Kidney epithelial cell (primary cell): ENCODE data around the gene BMP4. TPM values are rescaled to one million over a fixed set of nuclear protein-coding genes. Genes with fewer than 3 reads are reported as not detected.
"Not testable (repeated sequence)": the region's sequence is repeated elsewhere in the genome, so short reads cannot be mapped to it uniquely, and the experiment has no call there.

Experiments used
- DNase-seq: peaks from one replicate; pipeline ENCODE4 v3.0.0-alpha.2; 2010; ENCODE audit warnings: low read depth
- H3K27me3 ChIP-seq: 2 replicates; pipeline ENCODE4 v1.6.0; 2011; ENCODE audit warnings: low read length; ENCODE audit not compliant: control insufficient read depth, insufficient read depth
- H3K36me3 ChIP-seq: 2 replicates; pipeline ENCODE4 v1.5.1; 2011; ENCODE audit warnings: low read length; ENCODE audit not compliant: control insufficient read depth, insufficient read depth
- H3K4me3 ChIP-seq: 2 replicates; pipeline ENCODE4 v1.5.1; 2011; ENCODE audit warnings: low read depth, mild to moderate bottlenecking, control low read depth, low read length
- CTCF ChIP-seq: IDR thresholded peaks from 2 replicates; pipeline ENCODE4 v1.5.1; 2011; ENCODE audit warnings: mild to moderate bottlenecking, moderate library complexity, low read length, control low read depth, inconsistent platforms; ENCODE audit not compliant: insufficient read depth, poor library complexity, severe bottlenecking
- total RNA-seq: library from RNA; depleted of rRNA; stranded (reverse); fragments of >200 nt; gene quantifications from 2 replicates; pipeline ENCODE4 v1.2.3, GENCODE V29; 2015

Gene BMP4
- total RNA-seq, 1 donor from 2014 or later: 3.1 TPM

- Histone ChIP-seq H3K4me3 (no peak overlapping the region), H3K36me3 (no peaks in the 10 kb centered on the region), H3K27me3 (no peaks in the 10 kb centered on the region)
- TF ChIP-seq CTCF: no peak
- peak; percentile 66 for DNase-seq
These were observed 42.5 kb upstream of the BMP4 start for GRCh38 chr14:53999061-53999488.

- no peak for DNase-seq
- H3K36me3 ChIP-seq: no peaks in the 10 kb centered on the region
- no peaks in the 10 kb centered on the region for H3K27me3 ChIP-seq
- TF ChIP-seq CTCF: no peak
- H3K4me3 ChIP-seq: no peak overlapping the region
These were observed 39.4 kb upstream of the BMP4 start for GRCh38 chr14:53996041-53996440.

- no peak overlapping the region for H3K4me3 ChIP-seq
- no peaks in the 10 kb centered on the region for H3K27me3 ChIP-seq
- no peak for DNase-seq
- no peak for TF ChIP-seq CTCF
- no peaks in the 10 kb centered on the region for H3K36me3 ChIP-seq
These were observed 37.4 kb upstream of the BMP4 start for GRCh38 chr14:53993920-53994607.

GRCh38 chr14:53990978-53991377 is 34.4 kb upstream of the BMP4 start:
- H3K36me3 ChIP-seq: no peaks in the 10 kb centered on the region
- no peaks in the 10 kb centered on the region for H3K27me3 ChIP-seq
- TF ChIP-seq CTCF: no peak
- no peak for DNase-seq
- no peak overlapping the region for H3K4me3 ChIP-seq

GRCh38 chr14:53986718-53987117 is 30.1 kb upstream of the BMP4 start:
- not testable (repeated sequence) for H3K36me3 ChIP-seq, H3K4me3 ChIP-seq, H3K27me3 ChIP-seq, DNase-seq

GRCh38 chr14:53984958-53985357 is 28.3 kb upstream of the BMP4 start:
- DNase-seq, H3K27me3 ChIP-seq: not testable (repeated sequence)

GRCh38 chr14:53983112-53983511 is 26.5 kb upstream of the BMP4 start:
- Histone ChIP-seq H3K4me3 (no peak overlapping the region), H3K36me3 (no peaks in the 10 kb centered on the region), H3K27me3 (no peaks in the 10 kb centered on the region)
- TF ChIP-seq CTCF: no peak
- no peak for DNase-seq

More at GRCh38 chr14:53984958-53985357, 28.3 kb upstream of the BMP4 start:
- not testable (repeated sequence) for H3K4me3 ChIP-seq, H3K36me3 ChIP-seq
